Glutamatergic neuron (in vitro differentiated cells): Measurements from ENCODE around the gene CBFA2T3. TPM values are rescaled to one million over a fixed set of nuclear protein-coding genes. Genes with fewer than 3 reads are reported as not detected.

Experiments
- DNase-seq: peaks from one replicate; pipeline ENCODE4 v3.0.0; 2022
- H3K27ac Mint-ChIP-seq: one replicate; pipeline ENCODE4 v1.8.0; 2020; ENCODE audit warnings: mild to moderate bottlenecking, mixed read lengths, inconsistent platforms; ENCODE audit not compliant: unreplicated experiment
- H3K27me3 Mint-ChIP-seq: one replicate; pipeline ENCODE4 v1.8.0; 2020; ENCODE audit warnings: mild to moderate bottlenecking, moderate library complexity, mixed read lengths, inconsistent platforms; ENCODE audit not compliant: unreplicated experiment
- H3K36me3 Mint-ChIP-seq: one replicate; pipeline ENCODE4 v1.8.0; 2020; ENCODE audit warnings: mild to moderate bottlenecking, mixed read lengths, inconsistent platforms; ENCODE audit not compliant: unreplicated experiment
- H3K4me1 Mint-ChIP-seq: one replicate; pipeline ENCODE4 v1.8.0; 2020; ENCODE audit warnings: mild to moderate bottlenecking, low read depth, mixed read lengths, inconsistent platforms; ENCODE audit not compliant: unreplicated experiment
- H3K4me3 Mint-ChIP-seq: one replicate; pipeline ENCODE4 v1.8.0; 2020; ENCODE audit warnings: mild to moderate bottlenecking, mixed read lengths, inconsistent platforms; ENCODE audit not compliant: unreplicated experiment
- H3K9me3 Mint-ChIP-seq: one replicate; pipeline ENCODE4 v1.8.0; 2020; ENCODE audit warnings: mild to moderate bottlenecking, moderate library complexity, mixed read lengths, inconsistent platforms; ENCODE audit not compliant: unreplicated experiment
- CTCF ChIP-seq: fragments of 200-600 bp; sonication (generic); IDR thresholded peaks from one replicate; pipeline ENCODE4 v1.5.0; 2021; ENCODE audit not compliant: partially characterized antibody, unreplicated experiment
- total RNA-seq: library from RNA; stranded (reverse); fragmentation: NEBNext Ultra II Directional; extraction: Animal tissue kit (Norgen Biotek cat#: 25700); gene quantifications from one replicate; pipeline ENCODE4 v1.2.1, GENCODE V29; 2021; ENCODE audit not compliant: unreplicated experiment

Gene CBFA2T3
- total RNA-seq, 1 donor from 2014 or later, result 126 TPM

- peaks cover 2% of the 10 kb centered on the region for H3K4me1 Mint-ChIP-seq
- H3K36me3 Mint-ChIP-seq, result no peaks in the 10 kb centered on the region
- no peak overlapping the region for H3K4me3 Mint-ChIP-seq
- no peak overlapping the region for H3K27ac Mint-ChIP-seq
- no peak for TF ChIP-seq CTCF
- H3K27me3 Mint-ChIP-seq, result peaks cover 7% of the 10 kb centered on the region
- DNase-seq, result no peak
- H3K9me3 Mint-ChIP-seq, result peaks cover 4% of the 10 kb centered on the region
Observed at GRCh38 chr16:88839745-88840599, 137.0 kb downstream of the CBFA2T3 start.

GRCh38 chr16:88839026-88839529, 137.9 kb downstream of the CBFA2T3 start:
- peaks cover 4% of the 10 kb centered on the region for H3K9me3 Mint-ChIP-seq
- H3K27me3 Mint-ChIP-seq, result peaks cover 5% of the 10 kb centered on the region
- no peak overlapping the region for H3K27ac Mint-ChIP-seq
- H3K4me3 Mint-ChIP-seq, result no peak overlapping the region
- no peak for DNase-seq
- H3K4me1 Mint-ChIP-seq, result no peaks in the 10 kb centered on the region
- TF ChIP-seq CTCF, result no peak
- no peaks in the 10 kb centered on the region for H3K36me3 Mint-ChIP-seq

GRCh38 chr16:88838566-88838965, 138.4 kb downstream of the CBFA2T3 start:
- no peak for TF ChIP-seq CTCF
- Mint-ChIP-seq H3K9me3 (peaks cover 4% of the 10 kb centered on the region), H3K36me3 (no peaks in the 10 kb centered on the region), H3K4me1 (no peaks in the 10 kb centered on the region), H3K27ac (no peak overlapping the region), H3K4me3 (no peak overlapping the region), H3K27me3 (peaks cover 5% of the 10 kb centered on the region)
- DNase-seq, result no peak

- peaks cover 4% of the 10 kb centered on the region for H3K27me3 Mint-ChIP-seq
- DNase-seq, result no peak
Observed at GRCh38 chr16:88837806-88838205, 139.2 kb downstream of the CBFA2T3 start.

More at GRCh38 chr16:88837806-88838205, 139.2 kb downstream of the CBFA2T3 start:
- no peak for TF ChIP-seq CTCF
- Mint-ChIP-seq H3K4me3 (no peak overlapping the region), H3K27ac (no peak overlapping the region), H3K4me1 (no peaks in the 10 kb centered on the region), H3K36me3 (no peaks in the 10 kb centered on the region), H3K9me3 (peaks cover 1% of the 10 kb centered on the region)
